GM04504 (cell line): ENCODE measurements around the gene EMX2.

Experiments used
- DNase-seq: peaks from one replicate; pipeline ENCODE4 v3.0.0-alpha.2; 2012; ENCODE audit warnings: low read depth

Gene EMX2

DNA sequence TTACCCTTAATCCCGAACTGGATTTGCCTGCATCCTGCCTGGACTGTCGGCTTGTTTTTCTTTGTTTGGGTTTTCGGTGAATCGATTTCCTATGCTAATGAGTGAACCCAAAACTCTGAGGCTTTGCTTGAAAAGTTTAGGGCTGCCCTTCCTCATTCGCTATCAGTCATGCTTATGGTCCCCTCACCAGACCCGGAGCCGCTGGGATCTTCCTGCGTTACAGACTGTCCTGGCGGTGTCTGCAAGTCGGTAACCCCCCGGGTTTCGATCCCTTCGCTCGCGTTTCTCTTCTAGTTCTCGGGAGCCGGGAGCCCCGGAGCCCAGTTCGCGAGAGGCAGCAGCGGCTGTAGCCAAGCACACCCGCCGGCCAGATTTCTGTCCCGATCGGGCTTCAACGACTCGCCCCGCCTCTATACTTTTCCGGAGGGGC, 2.2 kb downstream of the EMX2 start:
- DNase-seq, result no peak

GRCh38 chr10:117545141-117546019, 2.8 kb downstream of the EMX2 start:
- no peak for DNase-seq

- DNase-seq, result no peak
These were observed 3.6 kb downstream of the EMX2 start for GRCh38 chr10:117546020-117546580.

DNA sequence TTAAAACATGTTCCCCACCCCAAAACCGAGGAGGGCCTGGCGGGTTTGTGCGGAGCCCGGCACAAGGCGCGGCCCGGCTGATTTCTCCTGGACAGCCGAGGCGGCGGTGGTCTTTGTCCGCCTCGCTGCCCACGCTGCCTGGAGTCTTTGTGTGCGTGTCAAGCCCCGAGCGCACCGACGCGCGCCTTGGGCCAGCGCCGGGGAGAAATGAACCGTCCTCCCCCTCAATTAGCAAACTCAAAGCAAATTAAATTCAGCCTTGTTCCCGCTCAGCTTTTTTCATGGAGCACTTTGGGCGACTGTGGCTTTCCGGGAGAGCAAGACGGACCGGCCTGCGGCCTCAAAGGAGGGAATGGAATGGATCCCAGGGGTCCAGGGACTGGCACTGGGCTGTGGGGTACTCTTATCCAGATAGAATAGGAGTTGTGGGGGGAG, 4.1 kb downstream of the EMX2 start:
- no peak for DNase-seq

- no peak for DNase-seq
These were observed 4.6 kb downstream of the EMX2 start for GRCh38 chr10:117547016-117547715.

DNA sequence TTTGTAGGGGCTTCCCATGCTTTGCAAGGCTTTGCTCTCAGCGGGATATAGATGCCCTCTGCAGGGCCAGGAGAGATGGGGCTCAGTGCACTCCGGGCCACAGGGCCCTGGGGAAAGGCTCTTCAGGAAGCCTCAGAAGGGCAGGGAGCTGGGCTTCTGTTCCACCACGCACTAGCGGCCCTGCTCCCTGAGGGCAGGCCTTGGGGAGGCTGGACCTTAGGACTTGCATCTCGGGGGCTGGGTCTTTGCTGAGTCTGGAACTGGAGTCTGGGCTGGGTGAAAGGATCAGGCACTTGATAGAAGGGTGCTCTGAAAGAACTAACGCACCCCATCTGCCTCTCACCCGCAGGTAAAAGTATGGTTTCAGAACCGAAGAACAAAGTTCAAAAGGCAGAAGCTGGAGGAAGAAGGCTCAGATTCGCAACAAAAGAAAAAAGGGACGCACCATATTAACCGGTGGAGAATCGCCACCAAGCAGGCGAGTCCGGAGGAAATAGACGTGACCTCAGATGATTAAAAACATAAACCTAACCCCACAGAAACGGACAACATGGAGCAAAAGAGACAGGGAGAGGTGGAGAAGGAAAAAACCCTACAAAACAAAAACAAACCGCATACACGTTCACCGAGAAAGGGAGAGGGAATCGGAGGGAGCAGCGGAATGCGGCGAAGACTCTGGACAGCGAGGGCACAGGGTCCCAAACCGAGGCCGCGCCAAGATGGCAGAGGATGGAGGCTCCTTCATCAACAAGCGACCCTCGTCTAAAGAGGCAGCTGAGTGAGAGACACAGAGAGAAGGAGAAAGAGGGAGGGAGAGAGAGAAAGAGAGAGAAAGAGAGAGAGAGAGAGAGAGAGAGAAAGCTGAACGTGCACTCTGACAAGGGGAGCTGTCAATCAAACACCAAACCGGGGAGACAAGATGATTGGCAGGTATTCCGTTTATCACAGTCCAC, 5.4 kb downstream of the EMX2 start:
- no peak for DNase-seq

- DNase-seq, result no peak
These were observed 6.6 kb downstream of the EMX2 start for GRCh38 chr10:117549100-117549585.

- DNase-seq, result no peak
These were observed 7.5 kb downstream of the EMX2 start for GRCh38 chr10:117550076-117550475.

GRCh38 chr10:117550599-117551329, 8.2 kb downstream of the EMX2 start:
- no peak for DNase-seq

DNA sequence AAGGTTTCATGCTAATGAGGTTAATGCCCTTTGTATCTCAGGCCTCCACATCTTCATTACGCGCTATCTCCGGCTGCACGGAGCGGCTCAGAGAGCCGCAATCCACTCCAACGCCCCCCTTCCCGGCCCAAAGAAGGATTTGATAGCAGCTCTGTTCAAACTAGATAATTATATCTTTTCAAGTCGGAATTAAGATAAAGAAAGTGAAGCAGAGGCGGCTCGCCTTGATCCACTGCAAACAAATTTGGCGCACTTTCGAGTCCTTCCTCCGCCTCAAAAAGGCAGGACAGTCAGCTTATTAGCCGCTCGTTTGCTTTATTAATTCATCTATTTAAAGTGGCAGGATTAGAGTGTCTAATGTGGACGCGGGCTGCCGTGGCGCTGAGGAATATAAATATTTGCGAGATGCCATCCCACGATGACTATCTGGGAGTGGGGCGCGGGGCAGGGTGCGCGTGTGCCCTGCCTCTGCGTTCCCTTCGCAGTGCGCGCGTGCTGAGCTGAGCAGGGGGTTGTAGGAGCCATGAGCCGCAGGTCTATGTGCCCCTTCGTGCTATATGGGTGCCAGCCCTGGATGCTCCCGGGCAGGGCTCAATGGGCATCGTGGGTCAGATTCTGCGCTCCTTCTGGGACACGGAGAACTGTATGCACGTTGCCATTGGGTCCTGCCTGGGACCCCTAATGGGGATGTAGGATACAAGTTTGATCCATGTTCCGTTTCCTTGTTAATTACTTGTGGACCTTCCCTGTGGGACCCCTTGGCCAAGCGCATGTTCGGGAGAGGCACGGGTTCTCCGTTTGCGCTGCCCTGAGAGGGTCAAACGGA, 9.0 kb downstream of the EMX2 start:
- no peak for DNase-seq

DNA sequence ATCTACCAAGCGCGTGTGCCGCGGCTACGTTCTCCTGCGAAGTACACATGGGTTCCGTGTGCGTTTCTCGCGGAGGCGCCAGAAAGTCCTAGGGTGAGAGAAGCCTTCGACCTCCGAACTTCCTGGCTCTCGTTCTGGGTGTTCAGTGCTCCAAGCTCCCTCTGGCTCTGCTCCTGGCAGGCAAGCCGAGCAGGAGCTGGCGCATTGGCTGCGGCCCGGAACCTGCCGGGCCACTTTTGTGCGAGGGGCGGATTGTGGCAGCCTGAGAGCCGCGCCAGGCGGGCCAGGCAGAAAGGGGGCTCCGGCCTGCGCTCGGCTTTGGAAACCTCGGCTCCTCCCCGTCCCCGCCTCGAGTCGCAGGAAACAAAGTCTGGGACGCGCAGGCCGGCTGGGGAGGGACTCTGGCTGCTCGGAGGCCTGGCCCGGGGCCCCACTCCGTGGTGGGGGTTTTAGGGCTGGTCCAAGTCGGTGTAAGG, 9.6 kb downstream of the EMX2 start:
- DNase-seq, result no peak

GRCh38 chr10:117552701-117553141, 10.2 kb downstream of the EMX2 start:
- no peak for DNase-seq

DNA sequence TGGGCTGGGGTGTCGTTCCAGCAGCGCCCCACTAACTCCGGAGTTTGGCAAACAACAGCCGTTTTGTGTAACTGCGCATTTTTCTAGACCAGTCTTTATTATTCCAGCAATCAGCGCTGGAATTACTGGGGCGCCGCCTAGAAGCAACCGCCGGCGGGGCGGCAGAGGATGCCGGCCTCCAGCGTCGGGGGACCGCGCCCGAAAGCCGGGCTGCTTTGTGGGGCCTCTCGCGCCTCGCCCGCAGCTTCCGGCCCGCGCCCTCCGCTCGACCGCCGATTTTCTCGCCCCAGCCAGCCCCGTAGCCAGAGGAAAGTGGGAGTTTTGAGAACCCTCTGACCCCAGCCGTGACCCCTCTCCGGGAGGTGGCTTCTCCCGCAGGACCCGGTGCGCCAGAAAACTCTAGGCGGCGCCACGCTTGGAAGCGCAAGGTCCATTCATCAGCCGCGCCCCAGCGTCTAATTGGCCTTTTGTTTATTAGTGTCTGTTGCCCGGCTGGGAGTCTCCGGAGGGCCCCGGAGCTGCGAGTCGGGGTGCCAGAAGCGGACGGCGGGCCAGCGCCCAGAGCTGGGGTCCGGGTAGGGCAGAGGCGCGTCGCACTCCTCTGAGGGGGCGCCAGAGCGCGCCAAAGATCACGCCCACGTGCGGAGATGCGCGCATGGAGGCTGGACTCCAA, 10.7 kb downstream of the EMX2 start:
- no peak for DNase-seq

DNA sequence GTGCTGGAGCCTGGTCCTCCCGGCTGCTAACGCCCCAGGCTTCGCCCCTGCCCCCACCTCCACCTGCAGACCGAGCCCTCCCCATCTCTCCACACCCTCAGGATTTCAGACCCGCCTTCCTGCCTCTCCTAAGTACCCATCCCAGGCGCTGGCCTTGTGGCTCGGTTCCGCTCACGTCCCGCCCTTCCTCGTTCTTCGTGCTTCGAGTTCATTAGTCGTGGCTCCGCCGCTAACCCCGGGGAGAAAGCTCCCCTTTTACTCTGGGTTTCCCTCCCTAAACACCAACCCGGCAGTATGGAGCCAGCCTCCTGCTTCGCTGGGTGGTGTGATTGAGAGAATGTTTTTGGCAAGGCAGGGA, 11.2 kb downstream of the EMX2 start:
- DNase-seq, result no peak

DNA sequence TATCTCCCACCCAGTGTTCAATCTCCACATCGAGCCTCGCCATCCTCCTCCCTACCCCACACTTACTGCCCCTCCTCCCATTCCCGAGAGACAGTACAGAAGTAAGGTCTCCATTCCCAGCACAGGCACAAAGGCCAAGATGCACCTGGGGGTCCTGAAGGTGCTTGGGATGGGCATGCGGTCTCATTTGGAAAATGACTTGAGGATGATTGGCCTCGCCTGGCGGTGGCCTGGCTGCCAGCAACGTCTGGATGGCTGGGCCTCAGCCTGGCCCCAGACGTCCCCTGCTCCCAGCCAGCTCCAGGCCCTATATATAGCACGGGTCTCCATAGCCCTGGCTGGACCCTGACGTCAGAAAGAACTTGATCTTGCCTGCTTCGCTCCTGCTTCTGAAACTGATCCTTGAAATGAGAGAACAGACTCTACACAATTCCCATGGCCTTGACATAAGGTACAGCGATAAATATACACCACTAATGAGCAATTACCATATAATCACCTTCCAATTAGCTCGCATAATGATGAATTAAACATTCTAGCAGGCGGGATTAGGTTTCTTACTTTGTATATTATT, 11.8 kb downstream of the EMX2 start:
- no peak for DNase-seq

DNA sequence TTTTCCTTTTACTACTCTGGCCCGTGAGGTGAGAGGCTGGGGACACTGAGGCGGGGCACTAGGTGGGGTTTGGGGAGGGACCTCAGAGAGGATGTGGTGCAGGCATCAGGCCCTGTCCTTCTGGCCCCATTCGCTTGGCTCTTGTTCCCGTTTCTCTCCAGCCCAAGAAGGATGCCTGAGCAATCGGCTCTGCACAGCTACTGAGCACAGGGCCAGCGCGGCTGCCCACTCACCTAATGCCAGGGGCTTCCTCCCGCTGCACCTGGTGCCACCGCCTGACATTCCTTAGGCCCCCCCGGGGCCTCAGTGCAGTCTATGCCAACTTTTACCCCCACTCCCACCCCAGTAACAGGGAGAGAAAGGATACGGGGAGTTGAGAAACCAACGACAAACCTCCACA, 12.5 kb downstream of the EMX2 start:
- DNase-seq, result no peak

- DNase-seq, result no peak
These were observed 13.3 kb downstream of the EMX2 start for GRCh38 chr10:117555863-117556262.

- DNase-seq, result no peak
These were observed 13.8 kb downstream of the EMX2 start for GRCh38 chr10:117556356-117556755.

- no peak for DNase-seq
These were observed 17.2 kb downstream of the EMX2 start for GRCh38 chr10:117559712-117560111.
